ENCODE measurements around the gene MRC2. TPM values are rescaled to one million over a fixed set of nuclear protein-coding genes. Genes with fewer than 3 reads are reported as not detected.

The MRC2 gene
- polyA plus RNA-seq, 1 experiment = 61.6 TPM

DNA sequence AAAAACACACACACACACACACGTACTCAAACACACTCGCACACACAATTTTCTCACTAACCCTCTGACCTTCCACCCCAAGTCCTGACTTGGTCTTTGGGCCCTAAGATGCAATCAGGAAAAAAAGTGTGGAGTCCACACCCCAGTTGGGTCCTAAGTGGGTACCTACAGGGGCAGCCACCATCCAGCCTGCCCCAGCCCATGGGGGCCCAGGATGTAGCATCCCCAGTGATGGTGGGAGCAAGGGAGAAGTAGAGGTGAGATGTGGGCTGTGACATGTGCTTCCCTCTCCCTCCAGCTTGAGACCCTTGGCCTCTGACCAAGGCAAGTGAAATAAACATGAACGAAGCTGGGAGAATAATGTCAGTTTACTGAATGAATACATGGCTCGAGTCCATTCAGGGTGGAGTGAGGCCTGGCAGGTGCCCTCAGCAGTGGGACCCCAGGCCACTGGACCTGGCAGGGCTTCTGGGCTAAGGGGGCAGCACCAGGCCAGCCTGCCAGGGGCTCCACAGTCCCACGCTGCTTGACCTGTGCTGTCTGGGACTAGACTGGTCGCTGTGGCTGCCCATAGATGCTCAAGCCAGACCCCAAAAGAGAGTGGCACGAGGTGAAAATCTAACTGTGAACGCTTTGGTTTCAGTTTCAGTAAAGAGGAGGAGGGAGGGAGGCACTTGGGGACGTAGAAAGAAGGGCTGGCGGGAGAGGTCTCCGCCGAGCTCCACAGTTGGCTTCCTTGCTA is 73.7 kb downstream of the MRC2 start:
- Histone ChIP-seq H3K4me3 (ENCODE audit: low read depth, low read length) (no peak overlapping the region), H3K27ac (ENCODE audit: low read depth, low read length) (no peak overlapping the region), H3K9me3 (ENCODE audit: control insufficient read depth, insufficient read depth, low read length) (no peaks in the 10 kb centered on the region; the same call in 1 of the 2 replicates), H3K27me3 (ENCODE audit: control insufficient read depth, insufficient read depth, low read length) (no peaks in the 10 kb centered on the region)
- no peak for DNase-seq (ENCODE audit: low read depth, low spot score)
- TF ChIP-seq, protein P1, sequence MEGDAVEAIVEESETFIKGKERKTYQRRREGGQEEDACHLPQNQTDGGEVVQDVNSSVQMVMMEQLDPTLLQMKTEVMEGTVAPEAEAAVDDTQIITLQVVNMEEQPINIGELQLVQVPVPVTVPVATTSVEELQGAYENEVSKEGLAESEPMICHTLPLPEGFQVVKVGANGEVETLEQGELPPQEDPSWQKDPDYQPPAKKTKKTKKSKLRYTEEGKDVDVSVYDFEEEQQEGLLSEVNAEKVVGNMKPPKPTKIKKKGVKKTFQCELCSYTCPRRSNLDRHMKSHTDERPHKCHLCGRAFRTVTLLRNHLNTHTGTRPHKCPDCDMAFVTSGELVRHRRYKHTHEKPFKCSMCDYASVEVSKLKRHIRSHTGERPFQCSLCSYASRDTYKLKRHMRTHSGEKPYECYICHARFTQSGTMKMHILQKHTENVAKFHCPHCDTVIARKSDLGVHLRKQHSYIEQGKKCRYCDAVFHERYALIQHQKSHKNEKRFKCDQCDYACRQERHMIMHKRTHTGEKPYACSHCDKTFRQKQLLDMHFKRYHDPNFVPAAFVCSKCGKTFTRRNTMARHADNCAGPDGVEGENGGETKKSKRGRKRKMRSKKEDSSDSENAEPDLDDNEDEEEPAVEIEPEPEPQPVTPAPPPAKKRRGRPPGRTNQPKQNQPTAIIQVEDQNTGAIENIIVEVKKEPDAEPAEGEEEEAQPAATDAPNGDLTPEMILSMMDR (IDR thresholded peaks at IDR 0.05; ENCODE audit: low read depth, low read length) = no peak
- ChIA-PET CTCF (interaction anchor here (1.3 kb wide), 1 partner anchor 706 kb away, joined by 5 read pairs; no protein-coding TSS in a partner anchor), POLR2A (no interaction called here)

DNA sequence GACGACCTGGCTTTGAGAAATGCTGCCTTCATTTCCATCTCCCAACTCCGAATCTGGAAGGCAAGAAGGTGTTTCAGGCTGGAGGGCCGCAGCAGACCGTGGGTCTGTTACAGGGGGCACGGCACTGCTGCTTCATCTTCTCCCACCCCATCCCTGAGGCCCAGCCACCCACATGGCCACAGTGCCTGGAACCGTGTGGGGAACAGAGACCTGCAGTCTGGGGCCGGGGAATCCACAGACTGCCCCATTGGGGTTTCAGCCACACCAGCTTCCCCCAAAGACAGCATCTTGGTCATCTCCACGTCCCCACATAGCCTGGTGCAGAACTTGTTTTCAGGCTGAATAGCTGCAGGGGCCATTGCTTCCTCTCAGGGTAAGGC is 74.2 kb downstream of the MRC2 start:
- no peaks in the 10 kb centered on the region; the same call in 1 of the 2 replicates for H3K9me3 ChIP-seq (ENCODE audit: control insufficient read depth, insufficient read depth, low read length)
- no peak overlapping the region for H3K4me3 ChIP-seq (ENCODE audit: low read depth, low read length)
- CTCF ChIA-PET = no interaction called here
- TF ChIP-seq, protein P1 (IDR thresholded peaks at IDR 0.05; ENCODE audit: low read depth, low read length) = no peak
- no peak overlapping the region for H3K27ac ChIP-seq (ENCODE audit: low read depth, low read length)
- POLR2A ChIA-PET = no interaction called here
- DNase-seq (ENCODE audit: low read depth, low spot score) = no peak
- no peaks in the 10 kb centered on the region for H3K27me3 ChIP-seq (ENCODE audit: control insufficient read depth, insufficient read depth, low read length)

DNA sequence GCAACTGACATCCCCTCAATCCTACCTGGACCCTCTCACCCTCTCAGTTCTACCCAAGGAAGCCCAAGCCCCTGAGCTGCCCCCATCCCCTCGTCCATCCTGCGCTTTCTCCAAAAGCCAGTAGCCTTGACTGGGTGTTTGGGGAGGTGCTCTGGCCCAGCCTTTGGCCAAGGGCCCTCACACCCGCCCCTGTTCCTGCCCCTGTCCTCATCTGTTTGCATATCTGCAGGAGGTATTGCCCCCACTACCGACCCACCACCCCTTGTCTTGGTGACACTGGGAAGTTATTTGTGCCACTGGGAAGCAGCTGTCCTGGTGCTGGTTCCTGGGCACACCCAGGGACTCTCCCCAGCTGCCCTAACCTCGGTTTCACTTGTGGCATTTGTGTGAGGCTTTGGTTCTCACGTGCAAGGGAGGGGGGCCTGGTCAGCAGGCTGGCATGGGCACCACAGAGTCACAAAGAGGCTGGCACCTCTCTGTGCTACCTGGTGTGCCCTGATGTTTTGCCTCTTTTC is 75.3 kb downstream of the MRC2 start:
- Histone ChIP-seq H3K9me3 (ENCODE audit: control insufficient read depth, insufficient read depth, low read length) (peaks cover 4% of the 10 kb centered on the region), H3K4me3 (ENCODE audit: low read depth, low read length) (no peak overlapping the region), H3K27me3 (ENCODE audit: control insufficient read depth, insufficient read depth, low read length) (no peaks in the 10 kb centered on the region), H3K27ac (ENCODE audit: low read depth, low read length) (no peak overlapping the region)
- DNase-seq (ENCODE audit: low read depth, low spot score) = no peak
- ChIA-PET CTCF (no interaction called here), POLR2A (no interaction called here)
- TF ChIP-seq, protein P1 (IDR thresholded peaks at IDR 0.05; ENCODE audit: low read depth, low read length) = no peak

DNA sequence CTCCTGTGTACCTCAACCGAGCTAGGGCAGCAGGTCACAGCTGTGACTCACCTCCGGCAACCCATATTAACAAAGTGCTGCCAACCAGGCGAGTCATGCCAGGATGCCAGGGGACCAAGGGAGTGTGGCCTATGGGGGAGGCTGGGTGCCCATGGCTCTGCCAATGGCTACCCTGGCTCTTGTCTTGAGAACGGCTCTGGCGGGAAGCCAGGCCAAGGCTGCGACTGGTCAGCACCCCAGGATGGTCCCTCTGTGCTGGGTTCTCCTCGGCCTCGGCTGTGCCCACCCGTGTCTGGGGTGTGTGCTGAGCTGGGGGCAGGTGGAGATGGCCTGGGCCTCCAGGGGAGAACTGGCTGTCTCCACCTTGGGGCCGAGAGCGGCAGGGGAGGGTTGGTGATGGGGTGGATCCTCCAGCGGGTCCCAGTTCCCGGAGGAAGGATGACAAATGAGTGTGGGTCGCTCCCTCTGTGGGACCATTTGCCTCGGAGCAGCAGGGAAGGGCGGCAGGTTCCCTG is 75.8 kb downstream of the MRC2 start:
- Histone ChIP-seq H3K4me3 (ENCODE audit: low read depth, low read length) (peak overlapping the region; percentile 41), H3K27ac (ENCODE audit: low read depth, low read length) (no peak overlapping the region), H3K9me3 (ENCODE audit: control insufficient read depth, insufficient read depth, low read length) (peaks cover 9% of the 10 kb centered on the region), H3K27me3 (ENCODE audit: control insufficient read depth, insufficient read depth, low read length) (no peaks in the 10 kb centered on the region)
- DNase-seq (ENCODE audit: low read depth, low spot score) = no peak
- POLR2A ChIA-PET = no interaction called here
- TF ChIP-seq, protein P1 (IDR thresholded peaks at IDR 0.05; ENCODE audit: low read depth, low read length) = no peak
- CTCF ChIA-PET = no interaction called here

DNA sequence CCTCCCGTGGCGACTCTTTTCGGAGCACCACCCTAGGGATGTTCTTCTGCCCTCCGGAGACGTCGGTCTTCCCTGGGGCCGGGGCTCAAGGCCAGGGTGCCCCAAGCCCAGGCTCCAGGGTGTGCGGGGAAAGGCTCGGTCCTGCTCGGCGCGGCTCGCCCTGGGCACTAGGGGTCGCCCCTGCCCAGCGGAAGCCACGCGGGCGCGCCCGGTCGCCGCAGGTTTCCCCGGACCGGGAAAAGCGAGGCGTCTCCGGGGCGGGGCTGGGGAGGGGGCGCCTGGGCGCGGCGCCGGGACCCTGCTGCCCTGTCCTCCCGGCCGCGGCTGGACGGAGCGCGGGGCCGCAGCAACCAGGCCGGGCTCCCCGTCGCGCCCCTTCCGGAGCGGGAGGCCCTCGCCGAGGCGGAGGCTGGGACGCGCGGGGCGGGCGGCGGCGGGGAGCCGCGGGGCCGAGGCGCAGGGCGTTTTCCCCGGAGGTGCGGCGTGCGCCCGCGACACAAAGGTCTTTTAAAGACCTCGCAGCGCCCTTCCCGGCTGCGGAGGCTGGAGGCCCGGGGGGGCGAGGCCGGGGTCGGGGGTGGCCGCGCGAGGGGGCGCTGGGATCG is 76.4 kb downstream of the MRC2 start:
- no peak for DNase-seq (ENCODE audit: low read depth, low spot score)
- POLR2A ChIA-PET = no interaction called here
- peaks cover 15% of the 10 kb centered on the region for H3K9me3 ChIP-seq (ENCODE audit: control insufficient read depth, insufficient read depth, low read length)
- H3K4me3 ChIP-seq (ENCODE audit: low read depth, low read length) = peak overlapping the region; percentile 63
- H3K27me3 ChIP-seq (ENCODE audit: control insufficient read depth, insufficient read depth, low read length) = no peaks in the 10 kb centered on the region
- CTCF ChIA-PET = interaction anchor here (1.1 kb wide), 2 partner anchors 151 to 703 kb away, joined by 3 read pairs; no protein-coding TSS in a partner anchor
- H3K27ac ChIP-seq (ENCODE audit: low read depth, low read length) = no peak overlapping the region
- TF ChIP-seq, protein P1 (IDR thresholded peaks at IDR 0.05; ENCODE audit: low read depth, low read length) = peak; percentile 74

Measured in AG04450 (cell line).